ENCODE data around the gene STON2. TPM values are rescaled to one million over a fixed set of nuclear protein-coding genes. Genes with fewer than 3 reads are reported as not detected.
A peak's percentile ranks its signal among the peaks of the same experiment; 100 is the strongest.
"Not testable (repeated sequence)": the region's sequence is repeated elsewhere in the genome, so short reads cannot be mapped to it uniquely, and the experiment has no call there.

The STON2 gene, protein sequence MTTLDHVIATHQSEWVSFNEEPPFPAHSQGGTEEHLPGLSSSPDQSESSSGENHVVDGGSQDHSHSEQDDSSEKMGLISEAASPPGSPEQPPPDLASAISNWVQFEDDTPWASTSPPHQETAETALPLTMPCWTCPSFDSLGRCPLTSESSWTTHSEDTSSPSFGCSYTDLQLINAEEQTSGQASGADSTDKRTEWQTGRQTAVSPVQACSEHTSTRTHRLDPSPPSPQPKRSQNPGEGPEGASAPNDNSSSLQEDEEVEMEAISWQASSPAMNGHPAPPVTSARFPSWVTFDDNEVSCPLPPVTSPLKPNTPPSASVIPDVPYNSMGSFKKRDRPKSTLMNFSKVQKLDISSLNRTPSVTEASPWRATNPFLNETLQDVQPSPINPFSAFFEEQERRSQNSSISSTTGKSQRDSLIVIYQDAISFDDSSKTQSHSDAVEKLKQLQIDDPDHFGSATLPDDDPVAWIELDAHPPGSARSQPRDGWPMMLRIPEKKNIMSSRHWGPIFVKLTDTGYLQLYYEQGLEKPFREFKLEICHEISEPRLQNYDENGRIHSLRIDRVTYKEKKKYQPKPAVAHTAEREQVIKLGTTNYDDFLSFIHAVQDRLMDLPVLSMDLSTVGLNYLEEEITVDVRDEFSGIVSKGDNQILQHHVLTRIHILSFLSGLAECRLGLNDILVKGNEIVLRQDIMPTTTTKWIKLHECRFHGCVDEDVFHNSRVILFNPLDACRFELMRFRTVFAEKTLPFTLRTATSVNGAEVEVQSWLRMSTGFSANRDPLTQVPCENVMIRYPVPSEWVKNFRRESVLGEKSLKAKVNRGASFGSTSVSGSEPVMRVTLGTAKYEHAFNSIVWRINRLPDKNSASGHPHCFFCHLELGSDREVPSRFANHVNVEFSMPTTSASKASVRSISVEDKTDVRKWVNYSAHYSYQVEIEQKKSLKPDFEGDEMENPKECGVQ
- 10 to 100 TPM; 45.5 to 49.7 (median 46.4) TPM for polyA plus RNA-seq (ENCODE audit: insufficient read length in 3 of 3)

DNA sequence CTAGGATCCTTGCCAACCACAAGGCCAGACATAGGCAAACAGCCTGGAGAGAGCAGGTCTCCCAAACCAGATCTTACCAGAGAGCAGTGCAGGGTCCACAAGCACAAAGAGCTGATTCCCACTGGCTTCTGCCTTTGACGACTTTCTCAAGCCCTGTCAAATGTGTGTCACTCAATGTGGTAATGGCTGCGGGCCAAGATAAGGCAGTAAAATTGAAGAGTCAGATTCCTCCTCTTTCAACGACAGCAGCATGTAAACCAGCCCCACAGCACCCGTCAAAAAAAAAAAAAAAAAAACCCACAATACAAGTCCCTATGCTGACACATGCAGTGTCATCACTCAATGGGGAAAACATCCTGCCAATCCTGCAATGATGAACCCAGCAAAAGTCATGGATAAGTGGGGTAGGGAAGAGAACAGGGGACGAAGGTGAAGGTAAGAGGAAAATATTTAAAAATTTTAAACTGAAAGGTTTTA is at the start of gene STON2:
STON2 (minus strand) TSS at position 123 of the 477 bp plus-strand sequence. CDS start 1,942 bp downstream, outside the sequence.
- DNase-seq (ENCODE audit: low read depth in 3 of 3, low spot score in 2 of 3): no peak

DNA sequence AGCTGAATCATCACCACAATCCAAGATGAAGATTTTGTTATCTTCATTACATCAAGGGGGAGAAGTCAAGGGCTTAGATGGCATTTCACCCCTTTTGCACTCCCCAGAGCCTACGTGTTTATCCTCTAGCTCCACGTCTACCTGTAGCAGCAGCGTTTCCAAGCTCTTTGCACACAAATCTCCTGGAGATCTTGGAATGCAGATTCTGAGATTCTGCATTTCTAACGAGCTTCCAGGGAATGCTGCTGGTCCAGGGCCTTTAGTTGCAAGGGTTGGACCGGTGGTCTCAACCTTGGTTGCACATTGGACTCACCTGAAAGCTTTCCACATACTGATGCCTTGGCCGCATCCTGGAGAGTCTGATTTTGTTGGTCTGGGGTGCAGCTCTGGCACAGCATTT is 49.5 kb upstream of the STON2 start:
- no peak for DNase-seq (ENCODE audit: low read depth in 3 of 3, low spot score in 2 of 3)

DNA sequence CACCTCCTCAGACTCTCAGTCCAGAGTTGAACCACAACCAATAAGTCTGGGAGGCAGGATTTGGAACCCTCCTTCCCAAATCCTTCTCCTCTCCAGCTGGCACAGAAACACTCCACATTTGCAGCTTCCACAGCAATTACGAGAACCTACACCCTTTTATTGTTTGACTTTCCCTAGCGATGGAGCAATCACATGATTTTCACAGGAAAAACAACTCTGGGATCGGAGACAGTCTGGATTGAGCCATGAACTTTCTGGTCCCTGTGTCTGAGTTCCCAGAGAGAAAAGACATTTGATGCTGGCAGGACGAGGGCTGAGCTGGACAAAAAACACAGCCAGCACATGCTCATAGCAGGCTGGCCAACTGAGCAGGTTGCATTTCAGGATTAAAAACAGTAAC is 49.0 kb upstream of the STON2 start:
- no peak for DNase-seq (ENCODE audit: low read depth in 3 of 3, low spot score in 2 of 3)

DNA sequence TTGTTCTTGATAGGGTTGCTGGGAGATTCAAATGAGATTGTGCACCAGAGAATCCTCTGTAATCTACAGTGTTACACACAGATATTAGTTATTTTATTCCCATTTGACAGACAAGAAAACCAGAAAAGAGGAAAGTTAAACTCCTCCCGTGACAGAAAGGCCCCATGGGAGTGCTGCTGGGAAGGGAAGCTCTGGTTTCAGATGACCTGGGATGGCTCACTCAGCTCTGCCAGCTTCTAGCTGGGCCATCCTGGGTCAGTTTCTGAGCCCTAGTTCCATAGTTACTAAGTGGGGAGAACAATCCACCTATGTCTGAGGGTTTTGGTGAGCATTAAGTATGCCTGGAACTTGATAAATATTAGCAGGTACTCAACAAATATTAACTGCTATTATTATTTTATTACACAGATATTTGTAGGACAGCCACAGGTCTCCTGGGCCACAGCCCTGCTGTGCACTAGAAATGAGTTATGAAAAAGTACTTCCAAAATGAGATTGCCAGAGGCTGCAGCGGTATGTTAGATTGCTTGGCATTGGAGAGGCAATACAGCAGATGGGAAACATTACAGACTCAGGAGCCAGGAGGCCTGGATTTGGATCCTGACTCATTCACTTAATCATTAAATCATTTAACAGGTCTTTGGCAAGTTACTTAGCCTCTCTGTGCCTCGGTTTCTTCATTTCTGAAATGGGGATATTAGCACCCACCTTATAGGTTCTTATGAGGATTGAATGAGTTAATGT is 47.1 kb upstream of the STON2 start:
- no peak for DNase-seq (ENCODE audit: low read depth in 3 of 3, low spot score in 2 of 3)

DNA sequence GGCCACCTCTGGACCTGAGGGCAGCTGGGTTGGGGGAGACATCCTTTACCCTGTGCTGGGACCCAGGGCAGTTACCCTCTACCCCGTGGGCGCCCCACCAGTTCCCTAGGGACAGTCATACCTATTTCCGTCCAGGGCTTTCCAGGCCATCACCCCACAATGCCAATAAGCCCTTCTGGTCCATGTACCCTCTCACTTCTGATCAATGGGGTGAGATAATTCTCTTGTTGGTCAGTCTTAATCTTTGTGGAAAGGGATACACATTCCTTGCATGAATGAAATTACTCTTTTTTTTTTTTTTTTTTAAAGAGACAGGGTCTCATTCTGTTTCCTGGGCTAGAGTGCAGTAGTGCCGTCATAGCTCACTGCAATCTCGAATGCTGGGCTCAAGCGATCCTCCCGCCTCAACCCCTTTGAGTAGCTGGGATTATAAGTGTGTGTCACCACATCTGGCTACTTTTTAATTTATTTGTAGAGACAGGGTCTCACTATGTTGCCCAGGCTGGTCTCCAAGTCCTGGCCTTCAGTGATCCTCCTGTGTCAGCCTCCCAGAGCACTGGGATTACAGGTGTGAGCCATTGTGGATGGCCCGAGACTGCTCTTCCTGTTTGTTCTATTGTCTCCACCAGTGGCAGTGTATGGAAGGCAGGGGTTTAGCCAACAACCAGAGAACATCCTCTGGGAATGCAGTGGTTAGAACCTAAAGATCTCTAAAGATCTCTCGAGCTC is 46.3 kb upstream of the STON2 start:
- DNase-seq (ENCODE audit: low read depth in 3 of 3, low spot score in 2 of 3): no peak

DNA sequence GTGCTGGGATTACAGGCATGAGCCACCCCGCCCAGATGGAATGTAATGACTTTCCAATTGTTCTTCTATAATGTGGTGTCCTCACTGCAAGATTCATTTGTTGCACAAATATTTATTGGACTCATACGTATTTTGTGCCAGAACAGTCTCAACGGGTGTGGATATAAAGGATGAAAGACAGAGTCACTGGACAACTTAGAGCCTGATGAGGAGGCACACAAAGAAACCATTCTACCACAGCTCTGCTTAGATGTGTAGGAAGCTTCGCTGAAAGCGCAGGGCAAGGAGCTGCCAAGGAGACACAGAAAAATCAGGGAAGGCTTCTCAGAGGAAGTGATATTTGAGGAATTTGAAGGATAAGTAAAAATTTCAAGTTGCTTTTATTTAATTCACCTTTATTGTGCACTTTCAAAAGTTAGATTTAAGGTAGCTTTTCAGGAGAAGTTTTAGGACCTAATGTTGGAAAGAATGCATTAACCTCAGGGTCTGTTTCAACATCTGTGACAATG is 41.6 kb upstream of the STON2 start:
- DNase-seq (ENCODE audit: low read depth in 3 of 3, low spot score in 2 of 3): no peak

DNA sequence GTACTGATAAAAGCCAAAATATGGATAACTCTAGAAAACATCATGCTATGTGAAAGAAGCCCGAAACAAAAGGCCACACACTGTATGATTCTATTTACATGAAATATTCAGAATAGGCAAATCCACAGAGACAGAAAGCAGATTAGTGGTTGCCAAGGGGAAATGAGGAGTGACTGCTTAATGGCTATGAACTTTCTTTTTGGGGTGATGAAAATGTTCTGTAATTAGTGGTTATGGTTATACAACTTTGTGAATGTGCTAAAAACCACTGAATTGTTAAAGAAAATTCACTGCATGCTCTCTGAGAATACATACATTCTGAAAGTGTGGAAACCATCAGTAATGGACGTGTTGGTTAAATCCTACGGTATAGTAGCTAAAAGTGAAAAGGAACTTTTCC is 39.9 kb upstream of the STON2 start:
- DNase-seq (ENCODE audit: low read depth in 3 of 3, low spot score in 2 of 3): no peak

DNA sequence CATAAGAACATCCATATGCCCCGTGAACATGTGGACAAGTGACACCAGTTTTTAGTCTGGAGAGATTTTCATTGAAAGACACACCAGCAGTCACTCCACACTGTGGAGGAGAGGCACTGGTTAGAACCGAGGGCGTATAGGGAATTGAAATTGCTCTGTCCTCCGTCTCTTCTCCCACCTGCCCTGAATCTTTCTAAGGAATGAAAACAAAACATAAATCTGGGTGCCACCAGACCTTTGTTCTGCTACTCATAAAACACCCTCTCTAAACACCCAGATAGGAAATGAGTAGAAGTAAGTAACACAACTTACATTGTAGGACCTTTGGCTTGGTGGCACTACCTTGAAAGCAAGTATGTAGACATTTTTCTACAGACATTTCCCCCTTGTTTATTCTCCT is 37.1 kb upstream of the STON2 start:
- no peak for DNase-seq (ENCODE audit: low read depth in 3 of 3, low spot score in 2 of 3)

DNA sequence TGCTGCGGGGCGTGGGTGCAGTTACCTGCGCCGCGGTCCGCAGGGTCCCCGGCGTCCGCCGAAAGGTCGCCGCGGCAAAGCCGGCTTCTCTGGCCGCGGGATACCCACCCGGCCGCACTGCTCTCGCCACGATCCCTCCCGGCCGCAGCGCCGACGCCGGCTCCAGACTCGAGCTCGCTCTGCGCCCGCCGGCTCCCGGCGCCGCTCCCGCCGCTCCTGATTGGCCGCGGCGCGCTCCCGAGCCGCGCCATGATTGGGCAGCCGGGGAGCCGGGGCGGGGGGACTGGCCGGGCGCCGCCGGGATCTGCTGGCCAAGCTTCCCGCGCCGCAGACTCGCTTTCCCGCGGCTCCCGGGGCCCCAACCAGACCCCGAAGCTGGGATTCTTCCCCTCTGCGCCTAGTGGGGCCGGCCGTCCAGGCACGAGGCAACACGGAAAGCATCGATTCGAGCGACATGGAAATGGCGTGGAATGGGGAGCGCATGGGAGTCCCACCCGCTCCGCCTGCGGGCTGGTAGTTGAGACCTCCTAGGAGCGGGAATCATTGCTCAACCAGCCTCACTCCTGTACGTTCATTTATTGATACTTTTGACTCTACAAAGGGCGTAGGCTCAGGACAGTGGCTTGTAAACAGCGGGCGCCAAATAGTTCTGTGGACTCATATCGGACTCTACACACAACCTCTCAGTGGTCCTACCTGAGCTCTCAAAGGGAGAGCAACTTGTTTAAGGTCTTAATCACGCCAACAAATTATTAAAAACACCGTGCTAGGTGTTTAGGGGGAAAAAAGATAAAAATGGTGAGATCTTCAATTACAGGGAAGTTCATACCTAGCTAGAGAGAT is 36.4 kb upstream of the STON2 start:
- DNase-seq (ENCODE audit: low read depth in 3 of 3, low spot score in 2 of 3): peak in 2 of 3 donors; percentile 58 to 77

DNA sequence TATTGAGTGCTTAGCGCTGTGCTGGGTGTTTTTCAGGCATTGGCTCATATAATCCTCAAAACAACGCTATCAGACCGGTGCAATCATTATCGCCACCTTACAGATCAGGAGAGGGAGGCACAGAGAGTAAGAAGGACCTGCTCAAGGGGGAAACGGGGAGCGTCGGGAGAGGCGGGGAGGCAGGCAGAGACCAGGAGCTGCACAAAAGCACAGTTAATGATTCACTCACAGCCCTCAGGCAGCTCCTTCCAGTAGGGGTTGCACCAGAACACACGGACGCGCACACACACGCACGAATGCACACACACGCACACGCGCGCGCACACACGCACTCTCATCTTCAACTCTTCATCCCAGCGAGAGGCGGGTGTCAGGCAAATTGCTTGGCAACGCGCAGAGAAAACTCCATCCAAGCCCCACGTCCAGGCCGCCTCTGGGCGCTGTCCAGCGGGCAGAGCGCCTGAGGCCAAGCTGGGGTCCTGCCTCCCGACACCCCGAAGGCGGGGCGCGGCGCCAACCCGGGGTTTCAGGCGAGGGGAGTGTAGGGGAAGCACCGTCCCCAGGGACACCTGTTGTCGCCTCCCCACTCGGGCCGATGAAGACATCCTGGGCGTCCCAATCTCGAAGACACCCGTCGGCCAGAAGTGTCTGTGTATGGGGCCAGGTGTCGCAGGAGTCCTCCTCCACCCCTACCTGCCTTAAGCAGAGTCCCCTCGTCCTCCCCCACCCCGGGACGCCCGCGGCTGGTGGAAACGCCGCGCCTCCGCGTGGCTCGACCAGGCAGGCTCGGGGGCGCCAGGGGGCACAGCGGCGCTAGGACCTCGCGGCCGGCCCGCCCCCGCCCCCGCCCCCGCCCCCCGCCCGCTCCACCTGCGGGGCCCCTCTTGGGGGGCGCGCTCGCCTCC is 35.5 kb upstream of the STON2 start:
- DNase-seq (ENCODE audit: low read depth in 3 of 3, low spot score in 2 of 3): peak in 1 of 3 donors; percentile 54

DNA sequence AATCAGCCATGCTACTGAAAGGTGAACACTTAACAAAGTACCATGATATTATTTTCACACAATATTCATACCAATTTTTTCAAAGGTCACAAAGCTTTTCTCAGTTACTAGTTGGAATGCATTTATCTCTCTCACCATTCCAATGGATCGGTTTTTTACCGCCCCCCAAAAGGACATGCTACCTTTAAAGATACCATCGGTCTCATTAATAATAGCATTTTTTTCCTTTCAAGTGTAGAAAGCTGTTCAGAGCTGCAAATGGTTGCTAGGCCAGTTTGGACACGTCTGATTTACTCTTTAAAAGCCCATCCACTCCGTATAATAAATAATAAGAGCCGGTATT is 34.9 kb upstream of the STON2 start:
- DNase-seq (ENCODE audit: low read depth in 3 of 3, low spot score in 2 of 3): no peak

DNA sequence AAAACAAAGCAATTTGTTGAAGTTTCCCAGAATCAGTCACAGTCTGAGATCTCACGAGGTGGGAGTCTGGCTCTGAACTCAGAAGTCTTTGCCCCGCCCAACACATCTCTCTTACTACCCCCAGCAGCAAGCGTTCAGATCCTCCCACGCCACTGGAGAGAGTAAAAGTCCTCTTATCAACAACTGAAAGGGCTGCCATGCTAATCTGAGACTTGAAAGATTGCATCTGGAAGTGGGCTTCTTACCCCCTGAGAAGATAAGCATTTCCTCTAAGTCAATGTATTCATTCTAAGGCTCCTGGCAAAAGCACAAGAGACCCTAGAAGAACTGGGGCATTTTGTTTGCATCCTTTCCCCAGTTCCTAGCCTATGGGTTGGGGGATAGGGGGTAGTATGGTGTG is 34.1 kb upstream of the STON2 start:
- DNase-seq (ENCODE audit: low read depth in 3 of 3, low spot score in 2 of 3): no peak

DNA sequence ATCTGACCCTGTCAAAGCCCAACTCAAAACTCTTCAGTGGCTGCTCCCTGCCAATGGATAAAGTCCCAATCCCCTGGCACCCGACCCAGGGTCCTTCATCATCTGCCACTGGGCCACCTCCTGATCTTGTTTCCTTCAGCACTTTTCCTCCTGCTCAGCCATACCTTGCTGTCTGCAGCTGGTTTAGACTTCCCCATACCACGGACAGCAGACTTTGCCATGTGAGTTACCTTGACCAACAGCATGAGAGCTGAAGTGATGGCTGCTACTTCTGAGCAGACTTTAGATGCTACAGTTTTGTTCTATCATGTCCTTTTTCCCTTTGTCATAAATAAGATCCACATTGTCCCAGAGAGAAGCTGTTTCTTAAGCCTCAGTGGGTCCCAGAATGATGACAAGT is 33.3 kb upstream of the STON2 start:
- no peak for DNase-seq (ENCODE audit: low read depth in 3 of 3, low spot score in 2 of 3)

DNA sequence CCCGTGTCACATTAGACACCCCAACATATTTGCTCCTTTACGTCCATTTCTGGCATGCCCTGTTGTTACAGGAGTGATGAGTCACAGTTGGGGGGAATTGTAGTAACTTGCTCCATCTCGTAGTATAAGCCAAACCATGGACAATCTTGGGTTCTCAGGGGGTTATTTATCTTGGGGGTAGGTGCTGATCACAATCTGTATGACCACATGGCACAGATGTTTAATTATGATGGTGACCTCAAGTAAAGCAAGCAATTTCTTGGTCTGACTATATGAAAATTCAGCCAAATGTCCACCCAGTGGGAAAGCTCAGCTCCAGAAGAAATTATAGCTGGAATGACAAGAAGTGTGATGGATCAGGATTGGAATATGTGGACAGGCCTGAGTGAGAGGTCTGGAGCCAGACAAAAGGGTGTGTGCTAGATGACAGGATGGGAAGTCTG is 32.1 kb upstream of the STON2 start:
- DNase-seq (ENCODE audit: low read depth in 3 of 3, low spot score in 2 of 3): no peak

DNA sequence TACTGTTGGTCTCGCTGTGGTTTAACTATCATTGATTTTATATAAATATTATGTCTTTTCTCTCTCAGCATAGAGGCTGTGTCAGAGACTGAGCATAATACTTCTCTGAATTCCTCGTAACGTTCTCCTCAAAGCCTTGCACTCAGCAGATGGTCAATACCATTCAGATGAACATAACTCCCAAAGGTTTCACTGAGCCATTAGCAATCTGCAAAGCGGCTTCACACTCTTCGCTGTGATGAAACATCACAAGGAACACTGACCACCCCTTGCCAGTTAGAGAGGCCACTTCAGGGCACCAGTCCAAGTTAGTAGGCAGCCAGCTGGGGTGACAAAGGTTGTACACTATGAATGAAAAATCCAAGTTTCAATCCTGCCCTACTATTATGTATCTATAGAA is 30.1 kb upstream of the STON2 start:
- DNase-seq (ENCODE audit: low read depth in 3 of 3, low spot score in 2 of 3): no peak

DNA sequence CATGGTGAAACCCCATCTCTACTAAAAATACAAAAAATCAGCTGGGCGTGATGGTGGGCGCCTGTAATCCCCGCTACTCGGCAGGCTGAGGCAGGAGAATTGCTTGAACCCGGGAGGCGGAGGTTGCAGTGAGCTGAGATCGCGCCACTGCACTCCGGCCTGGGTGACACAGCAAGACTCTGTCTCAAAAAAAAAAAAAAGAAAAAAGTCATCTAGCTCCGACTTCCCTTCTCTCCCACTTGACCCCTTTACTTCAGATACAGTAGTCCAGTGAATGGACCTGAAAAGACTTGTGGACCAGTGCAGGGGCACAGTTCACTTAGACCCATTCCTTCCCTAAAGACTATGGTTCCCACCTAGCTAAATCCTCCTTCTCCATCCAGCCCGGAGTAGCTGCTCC is 29.6 kb upstream of the STON2 start:
- not testable (repeated sequence) for DNase-seq (ENCODE audit: low read depth in 3 of 3, low spot score in 2 of 3)

DNA sequence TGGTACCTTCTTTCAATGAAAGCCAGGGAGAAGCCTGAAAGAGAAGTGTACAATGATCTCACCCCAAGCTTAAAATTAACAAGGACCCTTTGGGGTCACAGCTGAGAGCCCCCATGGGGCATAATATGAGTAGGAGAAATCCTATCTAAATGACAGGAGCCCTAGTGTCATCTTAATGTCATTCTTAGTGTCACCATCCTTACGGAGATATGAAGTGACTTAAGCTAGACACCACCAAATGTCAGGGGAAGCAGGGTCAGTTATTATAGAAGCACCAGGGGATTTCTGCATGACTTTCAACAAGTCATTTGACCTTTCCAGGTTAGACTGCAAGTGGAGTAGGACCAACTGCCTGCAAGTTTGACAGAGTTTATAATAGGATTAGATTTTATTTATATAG is 28.9 kb upstream of the STON2 start:
- no peak for DNase-seq (ENCODE audit: low read depth in 3 of 3, low spot score in 2 of 3)

Measured in right renal cortex interstitium (tissue), 3 donors.